Vagina (tissue), 2 donors: ENCODE data around the gene OVOL2.

Experiments
- CTCF ChIP-seq, 3 experiments: fragments of 450-650 bp in 2 of 3; fragments of 200-600 bp in 1 of 3; sonication (generic) in 1 of 3; IDR thresholded peaks; one replicate each; pipeline ENCODE4 v1.5.1; 2017 to 2019; ENCODE audit warnings: antibody characterized with exemption in 3 of 3, mild to moderate bottlenecking in 2 of 3, moderate library complexity in 2 of 3
- POLR2AphosphoS5 ChIP-seq, 2 donors: sonication (generic); formaldehyde crosslinking; IDR thresholded peaks; one replicate each; pipeline ENCODE4 v1.9.0; 2017; ENCODE audit warnings: antibody characterized with exemption in 2 of 2, mild to moderate bottlenecking in 2 of 2, low read depth in 1 of 2; ENCODE audit not compliant: insufficient read depth in 1 of 2

- no peak for TF ChIP-seq POLR2AphosphoS5 (IDR thresholded peaks at IDR 0.05; ENCODE audit: insufficient read depth in 1 of 2, low read depth in 1 of 2)
- TF ChIP-seq CTCF (IDR thresholded peaks at IDR 0.05): no peak
Measured at GRCh38 chr20:18006684-18007083, 51.0 kb downstream of the OVOL2 start.
